GM13977 (cell line): Measurements from ENCODE around the gene TNIP1.

ENCODE experiments used
- DNase-seq: peaks from one replicate; pipeline ENCODE4 v3.0.0; 2012; ENCODE audit warnings: low spot score
- CTCF ChIP-seq: IDR thresholded peaks from 2 replicates; pipeline ENCODE4 v1.5.1; 2012; ENCODE audit warnings: mild to moderate bottlenecking, control low read depth; ENCODE audit not compliant: insufficient read depth; ENCODE audit errors: extremely low read depth, missing control alignments
- in situ Hi-C: fragments of 300-500 bp; cut with MboI; formaldehyde crosslinking; loops from one replicate; pipeline ENCODE4 v1.12.0; 2022; ENCODE audit warnings: low sequenced_read_pairs, low pct_unique_long_range_greater_than_20kb, mixed read lengths, inconsistent platforms; ENCODE audit not compliant: unreplicated experiment

Gene TNIP1

GRCh38 chr5:151080613-151081430, at the start of gene TNIP1:
TSS of gene TNIP1 (minus strand) at chr5:151081034. CDS start at chr5:151065095, 15,939 bp downstream.
- in situ Hi-C loops = no loop called here
- DNase-seq = peak; percentile 98
- TF ChIP-seq CTCF = no peak

- no peak for DNase-seq
- in situ Hi-C loops = no loop called here
- no peak for TF ChIP-seq CTCF
Measured at GRCh38 chr5:151130235-151130921, 49.5 kb upstream of the TNIP1 start.

GRCh38 chr5:151128817-151129216, 48.0 kb upstream of the TNIP1 start:
- in situ Hi-C loops = no loop called here
- peak; percentile 42 for DNase-seq
- TF ChIP-seq CTCF = no peak

GRCh38 chr5:151127926-151128325, 47.1 kb upstream of the TNIP1 start:
- in situ Hi-C loops = no loop called here
- DNase-seq = no peak
- no peak for TF ChIP-seq CTCF

- peak; percentile 86 for TF ChIP-seq CTCF
- peak; percentile 60 for DNase-seq
- in situ Hi-C loops = no loop called here
Measured at GRCh38 chr5:151126199-151126645, 45.4 kb upstream of the TNIP1 start.

- DNase-seq = peak; percentile 46
- no peak for TF ChIP-seq CTCF
- in situ Hi-C loops = no loop called here
Measured at GRCh38 chr5:151125421-151125820, 44.6 kb upstream of the TNIP1 start.
